NCI-H524 (cell line): Measurements from ENCODE around the gene CCDC157.

Experiments used
- DNase-seq, 2 experiments: peaks; one replicate each; lab custom pipeline; 2025; lab: John Stamatoyannopoulos, UW

CCDC157 gene

DNA sequence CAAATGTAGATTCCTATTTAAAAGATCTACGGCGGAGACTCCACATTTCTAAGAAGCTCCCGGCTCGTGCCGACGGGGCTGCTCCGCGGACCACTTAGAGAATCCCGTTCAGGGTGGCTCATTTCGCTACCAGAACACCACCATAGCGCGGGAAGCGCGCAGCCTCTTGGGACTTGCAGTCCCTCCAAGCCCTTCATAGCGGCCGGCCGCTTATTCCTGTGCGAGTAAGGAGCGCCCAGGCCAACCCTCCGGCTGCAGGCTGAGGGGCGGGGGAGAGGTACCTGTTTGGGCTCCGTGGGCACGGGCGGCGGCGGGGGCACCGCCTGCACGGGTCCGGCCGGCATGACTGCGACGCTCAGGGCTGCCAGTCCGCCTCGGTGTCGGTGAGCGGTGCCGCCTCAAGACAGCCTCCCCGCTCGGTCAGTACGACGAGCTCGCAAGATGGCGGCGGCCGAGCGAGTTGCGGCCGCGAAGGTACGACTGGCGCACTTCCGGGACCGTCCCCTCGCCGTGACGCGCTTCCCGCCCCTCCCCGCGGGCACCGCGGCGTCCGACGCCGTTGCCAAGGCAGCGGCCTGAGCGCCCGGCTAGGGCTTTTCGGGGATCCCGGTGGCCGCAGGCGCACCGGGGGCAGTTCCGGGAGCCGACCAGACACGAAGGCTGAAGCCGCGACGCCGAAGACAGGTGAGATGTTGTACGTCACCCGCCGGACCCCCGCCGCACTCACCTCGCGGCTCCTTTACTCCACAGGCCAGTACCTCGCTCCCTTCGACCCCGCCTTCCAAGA is at the start of gene CCDC157, which contains the start of gene SF3A1:
TSS of gene CCDC157 (plus strand) at position 559 of the 787 bp plus-strand sequence. CDS start 8,994 bp downstream, outside the sequence.
TSS of gene SF3A1 (minus strand) at position 446 of the 787 bp plus-strand sequence. CDS start at position 344, 102 bp downstream.
- peak; percentile 89 to 94 for DNase-seq

DNA sequence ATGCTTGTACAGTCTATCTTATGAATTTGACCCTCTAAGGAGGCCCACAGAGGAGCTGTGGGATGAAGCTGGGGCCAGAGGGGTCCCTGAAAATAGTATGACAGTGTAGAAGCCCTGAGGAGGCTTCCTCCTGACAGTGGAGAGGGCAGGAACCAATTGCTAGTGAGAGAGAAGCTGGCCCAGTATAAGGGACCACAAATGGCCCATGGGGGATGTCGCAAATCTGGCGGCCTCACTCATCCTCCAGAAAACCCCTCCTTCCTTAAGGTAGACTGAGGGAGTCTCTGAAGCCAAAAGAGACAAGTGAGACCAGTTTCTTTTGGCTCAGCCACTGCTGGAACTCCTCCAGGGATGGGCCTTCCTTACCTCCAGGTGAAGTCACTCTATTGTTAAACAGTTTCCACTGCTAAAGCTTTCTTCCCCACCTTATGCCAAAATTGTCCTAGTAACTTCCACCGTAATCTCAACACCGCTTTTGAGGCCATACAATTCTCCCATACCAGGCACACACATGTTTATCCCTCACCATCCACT is 49.7 kb upstream of the CCDC157 start:
- no peak for DNase-seq

DNA sequence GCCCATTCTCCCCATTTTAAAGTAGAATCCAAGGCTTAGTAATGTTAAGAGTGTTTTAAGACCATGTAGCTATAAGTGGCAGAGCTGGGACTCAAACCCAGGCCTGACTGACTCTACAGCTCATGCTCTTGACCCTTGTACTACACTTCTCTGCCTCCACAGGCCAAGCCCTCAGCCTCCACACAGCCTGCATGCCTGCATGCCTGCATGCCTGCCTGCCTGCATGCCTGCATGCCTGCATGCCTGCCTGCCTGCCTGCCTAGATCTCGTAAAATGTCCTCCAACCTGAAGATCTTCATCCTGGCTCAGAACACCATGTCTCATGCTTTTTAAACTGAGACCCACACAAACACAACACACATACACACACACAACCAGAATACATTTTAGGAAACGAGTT is 48.7 kb upstream of the CCDC157 start:
- DNase-seq: no peak

DNA sequence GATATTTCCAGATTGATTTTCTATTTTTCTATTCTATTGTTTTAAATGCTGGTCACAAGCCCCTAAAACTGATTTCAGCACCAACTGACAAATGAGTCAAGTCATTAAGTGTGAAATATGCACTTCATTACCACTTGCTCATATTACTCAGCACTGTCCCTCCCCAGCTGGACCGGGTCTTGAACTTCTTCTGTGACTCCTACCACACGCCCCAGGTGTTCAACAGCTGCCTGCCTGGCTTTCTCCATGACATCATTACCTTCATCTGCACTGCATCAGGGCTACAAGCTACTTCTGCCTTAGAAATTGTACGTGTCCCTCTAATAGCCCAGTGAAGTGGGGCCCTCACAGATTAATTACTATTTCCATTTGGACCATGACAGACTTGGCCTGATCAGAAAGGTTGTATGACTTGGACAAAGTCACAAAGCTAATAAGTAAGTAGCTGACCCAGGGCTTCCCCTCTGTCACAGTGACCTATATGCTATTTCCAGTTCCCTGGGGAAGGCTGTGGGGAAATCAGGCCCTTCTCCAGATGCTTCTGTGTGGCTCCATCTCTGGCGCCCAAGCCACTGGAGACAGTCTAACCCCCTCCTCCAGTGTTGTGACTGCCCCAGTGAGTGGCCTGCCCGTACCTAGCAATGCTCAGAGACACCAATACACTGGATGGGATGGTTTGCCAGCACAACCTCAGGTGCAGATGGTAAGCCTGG is 48.1 kb upstream of the CCDC157 start:
- DNase-seq: no peak

- DNase-seq: no peak
Measured at GRCh38 chr22:30309951-30310741, 46.7 kb upstream of the CCDC157 start.

GRCh38 chr22:30310881-30311771 is 45.7 kb upstream of the CCDC157 start:
- no peak for DNase-seq

DNA sequence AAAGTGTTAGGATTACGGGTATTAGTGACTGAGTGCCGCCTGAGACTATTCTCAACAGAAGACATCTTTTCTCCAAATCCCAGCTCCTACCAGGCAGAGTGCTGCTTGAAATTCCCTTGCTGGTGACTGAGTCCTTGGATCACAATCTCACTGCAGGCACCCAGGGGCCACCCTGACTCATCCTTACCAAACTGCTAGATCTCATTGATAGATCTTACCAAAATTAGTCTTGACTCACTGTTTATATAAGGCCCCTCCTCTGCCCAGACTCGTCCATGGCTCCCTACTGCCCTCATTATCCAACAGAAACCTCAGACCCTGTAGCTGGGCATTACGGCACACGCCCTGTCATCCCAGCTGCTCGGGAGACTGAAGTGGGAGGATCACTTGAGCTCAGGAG is 44.8 kb upstream of the CCDC157 start:
- no peak for DNase-seq

- no peak for DNase-seq
Measured at GRCh38 chr22:30313527-30314363, 43.1 kb upstream of the CCDC157 start.

DNA sequence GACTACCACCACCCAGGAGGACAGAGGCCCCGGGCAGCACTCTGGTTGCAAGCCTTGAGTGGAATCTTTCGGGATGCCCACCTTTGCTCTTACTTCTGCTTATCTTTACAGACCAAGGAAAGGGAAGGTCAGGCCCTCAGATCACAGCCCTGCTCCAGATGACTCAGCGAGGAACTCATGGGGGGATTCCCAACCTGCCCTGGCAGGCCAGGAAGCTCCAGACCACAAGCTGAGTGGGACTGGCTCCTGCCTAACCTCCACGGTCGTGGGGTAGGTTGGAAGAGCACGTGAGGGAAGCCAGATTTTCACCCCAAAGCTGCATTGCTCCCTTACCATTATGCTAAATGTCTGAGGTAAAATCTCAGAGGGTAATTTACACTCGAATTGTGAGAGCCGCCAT is 41.9 kb upstream of the CCDC157 start:
- no peak for DNase-seq

GRCh38 chr22:30315962-30316576 is 40.7 kb upstream of the CCDC157 start:
- DNase-seq: no peak

DNA sequence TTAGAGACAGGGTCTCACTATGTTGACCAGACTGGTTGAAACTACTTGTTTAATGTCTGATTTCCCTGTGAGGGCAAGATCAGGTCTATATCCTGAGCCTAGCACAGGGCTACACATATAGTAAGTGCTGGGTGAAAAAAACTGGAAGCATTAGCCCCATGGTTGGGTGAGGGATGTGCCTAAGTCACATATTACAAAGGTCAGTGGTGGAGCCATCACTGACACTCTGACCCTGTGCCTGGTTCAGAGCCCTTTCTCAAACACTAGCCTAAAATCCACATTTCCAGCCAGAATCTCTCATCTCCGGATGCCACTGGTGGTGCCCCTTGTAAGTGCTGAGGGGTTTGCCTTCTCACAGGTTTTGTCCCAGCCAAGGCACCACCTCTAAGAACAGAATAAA is 39.0 kb upstream of the CCDC157 start:
- DNase-seq: no peak

- DNase-seq: no peak
Measured at GRCh38 chr22:30318799-30319419, 37.9 kb upstream of the CCDC157 start.

DNA sequence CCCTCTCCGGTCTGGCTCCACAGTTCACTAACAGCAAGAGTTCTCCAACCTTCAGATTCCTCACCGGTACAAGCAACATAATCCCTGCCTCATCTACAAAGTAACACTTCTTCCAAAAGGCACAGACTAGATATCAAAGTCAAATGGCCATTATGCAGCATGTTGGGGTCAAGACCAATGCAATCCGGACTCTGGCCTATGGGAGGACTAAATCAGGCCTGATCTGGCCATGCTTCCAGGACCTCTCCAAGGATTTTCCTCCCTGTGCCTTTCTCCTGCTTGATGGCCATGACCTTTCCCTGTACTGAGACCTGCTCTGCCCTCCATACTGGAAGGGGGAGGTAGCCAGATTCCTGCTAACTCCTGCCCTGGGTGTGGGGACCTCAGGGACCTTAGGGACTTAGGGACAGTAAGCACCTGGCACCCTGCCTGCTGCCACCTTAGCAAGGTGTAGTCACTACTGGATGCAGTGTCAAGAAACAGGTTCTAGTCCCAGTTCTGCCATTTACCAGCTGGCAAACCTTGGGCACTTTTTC is 36.7 kb upstream of the CCDC157 start:
- no peak for DNase-seq

DNA sequence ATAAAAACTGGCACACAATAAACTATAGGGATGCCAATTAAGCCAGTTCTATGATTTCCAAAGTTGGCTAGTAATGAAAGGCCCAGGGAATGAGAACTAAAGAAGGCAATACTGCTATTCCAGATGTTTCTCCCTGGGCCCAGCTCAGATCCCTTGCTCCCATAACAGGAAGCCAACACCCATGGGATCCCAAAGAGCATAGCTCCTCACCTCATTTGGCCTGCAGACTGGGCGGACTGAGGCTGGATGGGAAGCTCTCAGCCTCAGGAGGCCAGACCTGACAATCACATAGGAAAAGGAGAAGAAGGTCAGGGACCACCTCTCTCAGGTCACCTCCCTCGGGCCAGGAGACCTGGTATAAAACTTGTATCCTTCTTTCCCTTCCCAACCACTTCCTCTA is 35.3 kb upstream of the CCDC157 start:
- DNase-seq: no peak

- no peak for DNase-seq
Measured at GRCh38 chr22:30323246-30323645, 33.6 kb upstream of the CCDC157 start.

DNA sequence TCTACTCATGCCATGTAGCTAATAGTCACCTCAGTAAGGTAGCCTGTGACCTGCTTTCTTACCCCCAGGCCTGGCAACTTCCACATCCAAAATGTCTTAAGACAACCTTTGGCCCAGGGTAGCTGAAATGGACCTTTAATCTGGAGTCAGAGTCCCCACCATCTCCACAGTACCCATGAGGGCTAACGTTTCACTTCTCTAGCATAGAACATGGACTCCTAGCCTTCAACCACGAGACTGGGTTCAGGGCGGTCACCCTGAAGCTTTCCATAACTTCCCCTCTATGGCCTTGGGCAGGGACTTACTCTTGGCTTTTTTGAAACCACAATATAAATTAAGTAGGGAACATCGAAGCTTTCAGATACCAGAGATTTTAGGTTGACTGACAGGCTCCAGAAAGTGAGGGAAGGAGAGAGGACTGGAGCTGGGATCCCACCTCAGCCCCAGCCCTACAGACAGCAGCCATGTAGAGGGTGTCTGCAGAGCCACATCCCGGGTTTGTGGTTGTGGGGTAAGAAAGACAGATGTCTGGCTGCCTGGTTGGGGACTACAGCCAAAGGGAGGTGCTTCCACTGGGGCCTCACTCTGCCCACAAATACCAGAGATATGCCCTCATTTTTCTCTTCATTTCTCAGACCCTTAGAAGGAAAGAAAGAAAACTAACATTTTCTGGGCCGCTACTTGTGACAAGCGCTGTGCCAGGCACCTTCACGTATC is 32.6 kb upstream of the CCDC157 start:
- no peak for DNase-seq

GRCh38 chr22:30325065-30325720 is 31.6 kb upstream of the CCDC157 start:
- peak in 1 of 2 experiments; percentile 11 for DNase-seq

- DNase-seq: no peak
Measured at GRCh38 chr22:30325724-30326254, 31.0 kb upstream of the CCDC157 start.
